ENCODE data around the gene COX15. TPM values are rescaled to one million over a fixed set of nuclear protein-coding genes. Genes with fewer than 3 reads are reported as not detected.
"Not testable (repeated sequence)": the region's sequence is repeated elsewhere in the genome, so short reads cannot be mapped to it uniquely, and the experiment has no call there.

Gene COX15
- total RNA-seq, 4 donors from 2014 or later = 30.3 to 63.9 (median 41.0) TPM

- no peak overlapping the region for H3K27ac ChIP-seq
- no peaks in the 10 kb centered on the region for H3K27me3 ChIP-seq
- H3K36me3 ChIP-seq = peaks cover 56 to 58% of the 10 kb centered on the region in 2 donors
- intact Hi-C loops (cut with DNase I) = no loop called here
- 82 to 93% methylated on average over 2 of the region's 2 CpGs for WGBS, 2 donors
- H3K4me1 ChIP-seq = peaks cover 5 to 15% of the 10 kb centered on the region in 2 donors
- no peak for DNase-seq
- TF ChIP-seq CTCF (IDR thresholded peaks at IDR 0.05) = no peak
- TF ChIP-seq POLR2A (IDR thresholded peaks at IDR 0.05) = no peak
- H3K9me3 ChIP-seq = no peaks in the 10 kb centered on the region
- H3K4me3 ChIP-seq (replicated peaks in 1 of 3) = no peak overlapping the region
These were observed 10.8 kb upstream of the COX15 start for GRCh38 chr10:99742701-99743100.

DNA sequence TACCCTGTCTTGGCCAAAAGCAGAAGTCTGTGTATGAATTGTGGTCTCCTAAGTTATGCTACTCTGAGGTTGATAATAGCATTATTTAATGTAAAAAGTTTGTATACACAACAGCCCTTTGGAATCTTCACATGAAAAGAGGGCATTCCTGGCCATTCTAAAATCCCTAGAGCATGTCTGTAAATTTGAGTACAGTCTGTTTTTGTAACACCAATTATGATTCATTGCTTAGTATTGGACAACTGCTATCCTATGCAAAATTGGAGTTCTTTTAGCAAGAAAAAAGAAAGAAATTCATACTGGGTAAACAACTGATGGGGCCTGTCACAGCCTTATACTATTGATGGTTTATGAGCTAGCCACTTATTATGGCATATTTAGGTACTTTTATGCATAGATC lies 10.3 kb upstream of the COX15 start:
- Histone ChIP-seq H3K27ac (no peak overlapping the region), H3K27me3 (no peaks in the 10 kb centered on the region), H3K4me1 (peaks cover 5 to 15% of the 10 kb centered on the region in 2 donors), H3K9me3 (no peaks in the 10 kb centered on the region), H3K4me3 (replicated peaks in 1 of 3) (no peak overlapping the region), H3K36me3 (peaks cover 55 to 56% of the 10 kb centered on the region in 2 donors)
- TF ChIP-seq POLR2A (IDR thresholded peaks at IDR 0.05) (no peak), CTCF (IDR thresholded peaks at IDR 0.05) (no peak)
- DNase-seq = no peak
- intact Hi-C loops (cut with DNase I) = no loop called here

- H3K9me3 ChIP-seq = no peaks in the 10 kb centered on the region
- intact Hi-C loops (cut with DNase I) = no loop called here
- DNase-seq = no peak
- no peak for TF ChIP-seq CTCF (IDR thresholded peaks at IDR 0.05)
- no peak for TF ChIP-seq POLR2A (IDR thresholded peaks at IDR 0.05)
- WGBS, 2 donors = 98 to 99% methylated on average over 3 of the region's 3 CpGs
- H3K27me3 ChIP-seq = no peaks in the 10 kb centered on the region
- H3K36me3 ChIP-seq = peaks cover 52 to 61% of the 10 kb centered on the region in 2 donors
- H3K4me3 ChIP-seq (replicated peaks in 1 of 3) = no peak overlapping the region
- H3K4me1 ChIP-seq = peaks cover 5 to 15% of the 10 kb centered on the region in 2 donors
- no peak overlapping the region for H3K27ac ChIP-seq
These were observed 9.1 kb upstream of the COX15 start for GRCh38 chr10:99740933-99741559.

- Histone ChIP-seq H3K4me1 (peaks cover 5 to 15% of the 10 kb centered on the region in 2 donors), H3K36me3 (peaks cover 46 to 61% of the 10 kb centered on the region in 2 donors), H3K27me3 (no peaks in the 10 kb centered on the region), H3K9me3 (no peaks in the 10 kb centered on the region), H3K4me3 (replicated peaks in 1 of 3) (no peak overlapping the region), H3K27ac (no peak overlapping the region)
- no peak for DNase-seq
- 98% methylated on average over 2 of the region's 2 CpGs for WGBS, 2 donors
- intact Hi-C loops (cut with DNase I) = no loop called here
- TF ChIP-seq CTCF (IDR thresholded peaks at IDR 0.05) = no peak
- no peak for TF ChIP-seq POLR2A (IDR thresholded peaks at IDR 0.05)
These were observed 8.3 kb upstream of the COX15 start for GRCh38 chr10:99740260-99740659.

DNA sequence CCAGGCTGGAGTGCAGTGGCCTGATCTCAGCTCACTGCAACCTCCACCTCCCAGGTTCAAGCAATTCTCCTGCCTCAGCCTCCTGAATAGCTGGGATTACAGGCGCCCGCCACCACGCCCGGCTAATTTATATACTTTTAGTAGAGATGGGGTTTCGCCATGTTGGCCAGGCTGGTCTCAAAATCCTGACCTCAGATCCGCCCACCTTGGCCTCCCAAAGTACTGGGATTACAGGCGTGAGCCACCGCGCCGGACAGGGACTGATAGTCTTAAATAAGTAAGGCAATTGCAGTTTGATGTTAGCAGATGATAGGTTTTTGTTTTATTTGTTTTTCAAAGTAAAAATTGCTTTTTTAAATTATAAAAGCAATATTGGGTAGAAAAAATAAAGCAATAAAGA lies 2.2 kb upstream of the COX15 start:
- H3K4me3 ChIP-seq (replicated peaks in 1 of 3); intact Hi-C loops (cut with DNase I): not testable (repeated sequence)
- peak in 1 of 2 donors; percentile 9 for DNase-seq

More for the DNA sequence above, 2.2 kb upstream of the COX15 start:
- not testable (repeated sequence) for H3K27ac ChIP-seq, H3K27me3 ChIP-seq, H3K9me3 ChIP-seq
- peaks cover 6 to 13% of the 10 kb centered on the region in 2 donors for H3K4me1 ChIP-seq
- H3K36me3 ChIP-seq = peaks cover 5 to 18% of the 10 kb centered on the region in 2 donors
- 98% methylated on average over 10 of the region's 10 CpGs for WGBS, 2 donors

Data from thyroid gland (tissue), 4 donors.